NT2/D1 (cell line): ENCODE results near the gene PVRIG.

Source experiments
- SUZ12 ChIP-seq: IDR thresholded peaks from 2 replicates; pipeline ENCODE4 v1.6.1; 2011; ENCODE audit not compliant: insufficient read length, insufficient read depth; ENCODE audit errors: extremely low read depth
- YY1 ChIP-seq: IDR thresholded peaks from 2 replicates; pipeline ENCODE4 v1.6.1; 2011; ENCODE audit not compliant: insufficient read length, insufficient read depth
- ZNF274 ChIP-seq: IDR thresholded peaks from 2 replicates; pipeline ENCODE4 v1.6.1; 2011; ENCODE audit warnings: mild to moderate bottlenecking, low read depth, low read length

- TF ChIP-seq YY1 (no peak), ZNF274 (no peak), SUZ12 (no peak)
Measured at GRCh38 chr7:100198266-100198665, 21.5 kb upstream of the PVRIG start.
